ENCODE measurements around the gene HDAC11. TPM values are rescaled to one million over a fixed set of nuclear protein-coding genes. Genes with fewer than 3 reads are reported as not detected.

HDAC11 gene
- total and polyA plus RNA-seq, 2 of the 4 experiments (the other 2 are of a cell fraction): 9.1 to 11.4 TPM

GRCh38 chr3:13472286-13472685 is 7.8 kb upstream of the HDAC11 start:
- H3K4me1 ChIP-seq (ENCODE audit: control insufficient read depth, insufficient read depth, low read length): no peaks in the 10 kb centered on the region
- H3K18ac ChIP-seq (ENCODE audit: low read depth, low read length): no peak overlapping the region
- dilution Hi-C loops (cut with HindIII; ENCODE audit: low sequenced_read_pairs, unreplicated experiment): no loop called here
- BruUV-seq (replicated peaks): no TSS peak
- H3K56ac ChIP-seq (ENCODE audit: extremely low read depth, insufficient read depth, low read length): no peak overlapping the region
- no peaks in the 10 kb centered on the region for H3K9me3 ChIP-seq (ENCODE audit: control insufficient read depth, insufficient read depth, low read length)
- H2AK5ac ChIP-seq (ENCODE audit: low read depth, low read length): no peak overlapping the region
- H2AFZ ChIP-seq (replicated peaks; ENCODE audit: low read length, poor library complexity): no peak overlapping the region
- ChIA-PET POLR2A (ENCODE audit: unreplicated experiment) (no interaction called here), CTCF (no interaction called here)
- ATAC-seq (ENCODE audit: low read depth): no peak
- peaks cover 19% of the 10 kb centered on the region for H3K27me3 ChIP-seq (ENCODE audit: control insufficient read depth, insufficient read depth, low read length)
- H3K9me1 ChIP-seq (ENCODE audit: insufficient read depth, low read length): no peaks in the 10 kb centered on the region
- H3K4me2 ChIP-seq (ENCODE audit: low read depth, low read length): no peak overlapping the region
- H3K36me3 ChIP-seq (ENCODE audit: control insufficient read depth, insufficient read depth, low read length): no peaks in the 10 kb centered on the region
- intact Hi-C loops (cut with micrococcal nuclease): no loop called here
- no peak for DNase-seq
- H4K5ac ChIP-seq (ENCODE audit: low read depth, low read length): no peak overlapping the region
- no peak overlapping the region for H3K4ac ChIP-seq (ENCODE audit: low read depth, low read length)
- no peak overlapping the region for H4K8ac ChIP-seq (ENCODE audit: low read depth in 2 of 2, low read length in 2 of 2)
- H2BK120ac ChIP-seq (ENCODE audit: low read depth, low read length): no peak overlapping the region
- no peak overlapping the region for H2AK9ac ChIP-seq (replicated peaks; ENCODE audit: low read depth, low read length, poor library complexity)
- H2BK20ac ChIP-seq (ENCODE audit: low read depth, low read length): no peak overlapping the region
- H4K91ac ChIP-seq (ENCODE audit: insufficient read depth, low read depth, low read length): no peak overlapping the region
- no peak overlapping the region for H3K14ac ChIP-seq (replicated peaks; ENCODE audit: low read depth, low read length)
- no peak overlapping the region for H3K4me3 ChIP-seq (ENCODE audit: insufficient read depth, low read depth, low read length)
- no peaks in the 10 kb centered on the region for H3K79me1 ChIP-seq (ENCODE audit: low read depth in 1 of 2, low read length in 2 of 2)
- WGBS, 2 experiments (ENCODE audit: extremely low coverage in 2 of 2, insufficient read length in 1 of 2): no CpG with 5 or more reads among the region's 4 CpGs
- in situ Hi-C loops (cut with MboI; ENCODE audit: low sequenced_read_pairs): no loop called here
- TF ChIP-seq MAZ (IDR thresholded peaks at IDR 0.05; ENCODE audit: borderline replicate concordance, low read depth, low read length) (no peak), RFX5 (IDR thresholded peaks at IDR 0.05; ENCODE audit: low read depth, low read length) (no peak), MAFK (IDR thresholded peaks at IDR 0.05; ENCODE audit: low read depth, low read length) (no peak), SMC3 (IDR thresholded peaks at IDR 0.05; ENCODE audit: low read depth, low read length) (no peak), BHLHE40 (IDR thresholded peaks at IDR 0.05; ENCODE audit: low read depth, low read length) (no peak), NFE2L2 (IDR thresholded peaks at IDR 0.05; ENCODE audit: low read depth, low read length) (no peak), CEBPB (IDR thresholded peaks at IDR 0.05; ENCODE audit: low read depth, low read length) (no peak), RAD21 (IDR thresholded peaks at IDR 0.05; ENCODE audit: low read length) (no peak), MXI1 (IDR thresholded peaks at IDR 0.05; ENCODE audit: borderline replicate concordance, low read depth, low read length) (no peak), CHD1 (IDR thresholded peaks at IDR 0.05; ENCODE audit: low read depth, low read length) (no peak), RCOR1 (IDR thresholded peaks at IDR 0.05; ENCODE audit: insufficient replicate concordance, low read length) (no peak)
- TF ChIP-seq, protein P1, sequence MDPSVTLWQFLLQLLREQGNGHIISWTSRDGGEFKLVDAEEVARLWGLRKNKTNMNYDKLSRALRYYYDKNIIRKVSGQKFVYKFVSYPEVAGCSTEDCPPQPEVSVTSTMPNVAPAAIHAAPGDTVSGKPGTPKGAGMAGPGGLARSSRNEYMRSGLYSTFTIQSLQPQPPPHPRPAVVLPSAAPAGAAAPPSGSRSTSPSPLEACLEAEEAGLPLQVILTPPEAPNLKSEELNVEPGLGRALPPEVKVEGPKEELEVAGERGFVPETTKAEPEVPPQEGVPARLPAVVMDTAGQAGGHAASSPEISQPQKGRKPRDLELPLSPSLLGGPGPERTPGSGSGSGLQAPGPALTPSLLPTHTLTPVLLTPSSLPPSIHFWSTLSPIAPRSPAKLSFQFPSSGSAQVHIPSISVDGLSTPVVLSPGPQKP (IDR thresholded peaks at IDR 0.05; ENCODE audit: borderline replicate concordance, low read depth, low read length): no peak
- TF ChIP-seq, protein P2, sequence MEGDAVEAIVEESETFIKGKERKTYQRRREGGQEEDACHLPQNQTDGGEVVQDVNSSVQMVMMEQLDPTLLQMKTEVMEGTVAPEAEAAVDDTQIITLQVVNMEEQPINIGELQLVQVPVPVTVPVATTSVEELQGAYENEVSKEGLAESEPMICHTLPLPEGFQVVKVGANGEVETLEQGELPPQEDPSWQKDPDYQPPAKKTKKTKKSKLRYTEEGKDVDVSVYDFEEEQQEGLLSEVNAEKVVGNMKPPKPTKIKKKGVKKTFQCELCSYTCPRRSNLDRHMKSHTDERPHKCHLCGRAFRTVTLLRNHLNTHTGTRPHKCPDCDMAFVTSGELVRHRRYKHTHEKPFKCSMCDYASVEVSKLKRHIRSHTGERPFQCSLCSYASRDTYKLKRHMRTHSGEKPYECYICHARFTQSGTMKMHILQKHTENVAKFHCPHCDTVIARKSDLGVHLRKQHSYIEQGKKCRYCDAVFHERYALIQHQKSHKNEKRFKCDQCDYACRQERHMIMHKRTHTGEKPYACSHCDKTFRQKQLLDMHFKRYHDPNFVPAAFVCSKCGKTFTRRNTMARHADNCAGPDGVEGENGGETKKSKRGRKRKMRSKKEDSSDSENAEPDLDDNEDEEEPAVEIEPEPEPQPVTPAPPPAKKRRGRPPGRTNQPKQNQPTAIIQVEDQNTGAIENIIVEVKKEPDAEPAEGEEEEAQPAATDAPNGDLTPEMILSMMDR (conservative IDR thresholded peaks at IDR 0.05; ENCODE audit: low read depth, low read length): no peak
- H2BK15ac ChIP-seq (ENCODE audit: low read depth, low read length): no peak overlapping the region
- H2BK5ac ChIP-seq (ENCODE audit: low read depth, low read length, poor library complexity, severe bottlenecking): no peak overlapping the region
- no peak overlapping the region for H3K23ac ChIP-seq (ENCODE audit: low read depth, low read length)
- no peak overlapping the region for H3K9ac ChIP-seq (ENCODE audit: low read depth, low read length)
- H3K27ac ChIP-seq (ENCODE audit: insufficient read depth, low read length): no peak overlapping the region
- H4K20me1 ChIP-seq (ENCODE audit: insufficient read depth, low read length): no peaks in the 10 kb centered on the region

All from IMR-90 (cell line).